Astrocyte (in vitro differentiated cells and primary cell): Measurements from ENCODE around the gene TCF7L2. TPM values are rescaled to one million over a fixed set of nuclear protein-coding genes. Genes with fewer than 3 reads are reported as not detected.
A peak's percentile ranks its signal among the peaks of the same experiment; 100 is the strongest.

Experiments used
- DNase-seq: peaks from one replicate; pipeline ENCODE4 v3.0.0-alpha.2; 2010; ENCODE audit warnings: low read depth
- FAIRE-seq: peaks from 2 replicates; lab custom pipeline; 2011; peaks lifted over from hg19 to GRCh38; lab: Jason Lieb, UNC
- H2AFZ ChIP-seq: 2 replicates; pipeline ENCODE4 v1.6.0; 2012; ENCODE audit warnings: low read depth, low read length, inconsistent platforms
- H3K27ac ChIP-seq: 2 replicates; pipeline ENCODE4 v1.5.1; 2011; ENCODE audit warnings: low read depth, low read length, inconsistent platforms
- H3K27me3 ChIP-seq: 2 replicates; pipeline ENCODE4 v1.6.0; 2011; ENCODE audit warnings: low read length, inconsistent platforms; ENCODE audit not compliant: insufficient read depth
- H3K36me3 ChIP-seq: 2 replicates; pipeline ENCODE4 v1.5.1; 2011; ENCODE audit warnings: low read length, inconsistent platforms; ENCODE audit not compliant: insufficient read depth
- H3K4me1 ChIP-seq: 2 replicates; pipeline ENCODE4 v1.5.1; 2011; ENCODE audit warnings: low read length, inconsistent platforms; ENCODE audit not compliant: insufficient read depth
- H3K4me2 ChIP-seq: 2 replicates; pipeline ENCODE4 v1.6.0; 2012; ENCODE audit warnings: low read length, inconsistent platforms
- H3K4me3 ChIP-seq: 2 replicates; pipeline ENCODE4 v1.5.1; 2011; ENCODE audit warnings: low read depth, mild to moderate bottlenecking, low read length, inconsistent platforms; ENCODE audit not compliant: insufficient read depth
- H3K79me2 ChIP-seq: 2 replicates; pipeline ENCODE4 v1.6.0; 2012; ENCODE audit warnings: mild to moderate bottlenecking, low read length, inconsistent platforms; ENCODE audit not compliant: insufficient read depth
- H3K9ac ChIP-seq: 2 replicates; pipeline ENCODE4 v1.6.0; 2012; ENCODE audit warnings: mild to moderate bottlenecking, low read length, inconsistent platforms
- H3K9me3 ChIP-seq: 2 replicates; pipeline ENCODE4 v1.5.1; 2012; ENCODE audit warnings: low read depth, mild to moderate bottlenecking, low read length, inconsistent platforms; ENCODE audit not compliant: insufficient read depth
- H4K20me1 ChIP-seq: 2 replicates; pipeline ENCODE4 v1.6.0; 2012; ENCODE audit warnings: low read length, inconsistent platforms; ENCODE audit not compliant: insufficient read depth
- H3K27ac Mint-ChIP-seq: one replicate; pipeline ENCODE4 v1.8.0; 2021; ENCODE audit warnings: mild to moderate bottlenecking, mixed read lengths; ENCODE audit not compliant: unreplicated experiment
- H3K27me3 Mint-ChIP-seq: one replicate; pipeline ENCODE4 v1.8.0; 2021; ENCODE audit warnings: low read depth, mixed read lengths; ENCODE audit not compliant: unreplicated experiment
- H3K36me3 Mint-ChIP-seq: one replicate; pipeline ENCODE4 v1.8.0; 2021; ENCODE audit warnings: low read depth, mixed read lengths; ENCODE audit not compliant: unreplicated experiment
- H3K4me1 Mint-ChIP-seq: one replicate; pipeline ENCODE4 v1.8.0; 2021; ENCODE audit warnings: low read depth, mixed read lengths; ENCODE audit not compliant: unreplicated experiment
- H3K4me3 Mint-ChIP-seq: one replicate; pipeline ENCODE4 v1.8.0; 2021; ENCODE audit warnings: mild to moderate bottlenecking, moderate library complexity, mixed read lengths; ENCODE audit not compliant: unreplicated experiment
- H3K9me3 Mint-ChIP-seq: one replicate; pipeline ENCODE4 v1.8.0; 2021; ENCODE audit warnings: mild to moderate bottlenecking, mixed read lengths; ENCODE audit not compliant: unreplicated experiment
- EZH2 ChIP-seq: IDR thresholded peaks from 2 replicates; pipeline ENCODE4 v1.6.1; 2012; ENCODE audit warnings: mild to moderate bottlenecking, low read length, inconsistent platforms; ENCODE audit not compliant: insufficient read depth
- total RNA-seq: library from RNA; stranded (reverse); gene quantifications from 2 replicates; pipeline ENCODE4 v1.2.1, GENCODE V29; 2021
- TF ChIP-seq, protein P1 (sequence below): IDR thresholded peaks from 2 replicates; pipeline ENCODE4 v1.5.1; 2011; ENCODE audit warnings: low read depth, mild to moderate bottlenecking, inconsistent platforms, low read length, moderate library complexity; ENCODE audit not compliant: insufficient read depth

Gene TCF7L2
- total RNA-seq, 1 donor from 2014 or later: 52.4 TPM

DNA sequence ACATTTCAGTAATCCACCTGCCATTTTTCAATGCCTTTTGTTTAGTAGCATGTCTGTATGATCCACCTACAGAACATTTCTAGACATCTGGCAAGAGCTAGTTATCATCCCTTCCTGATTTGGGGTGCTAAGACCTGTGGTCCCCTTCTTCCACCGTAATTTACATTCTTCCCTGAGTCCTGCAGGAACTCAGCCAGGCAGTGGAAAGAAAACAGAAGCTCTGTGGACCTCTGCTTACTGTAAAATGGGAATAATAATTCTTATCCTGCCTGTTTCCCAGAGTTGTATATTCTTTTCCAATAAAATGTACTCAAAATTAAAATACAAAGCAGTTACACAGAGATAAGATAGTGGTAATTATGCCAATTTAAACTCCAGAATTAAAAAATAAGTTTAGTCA, 126.9 kb downstream of the TCF7L2 start:
- H3K27ac ChIP-seq: no peak overlapping the region
- H3K4me1 ChIP-seq: peaks cover 23% of the 10 kb centered on the region
- Mint-ChIP-seq H3K4me1 (peaks cover 32% of the 10 kb centered on the region), H3K27ac (no peak overlapping the region), H3K9me3 (no peaks in the 10 kb centered on the region), H3K27me3 (no peaks in the 10 kb centered on the region), H3K36me3 (peaks cover 12% of the 10 kb centered on the region), H3K4me3 (no peak overlapping the region)
- no peak overlapping the region for H2AFZ ChIP-seq
- peaks cover 8% of the 10 kb centered on the region for H3K79me2 ChIP-seq
- no peak for TF ChIP-seq EZH2
- TF ChIP-seq, protein P1, sequence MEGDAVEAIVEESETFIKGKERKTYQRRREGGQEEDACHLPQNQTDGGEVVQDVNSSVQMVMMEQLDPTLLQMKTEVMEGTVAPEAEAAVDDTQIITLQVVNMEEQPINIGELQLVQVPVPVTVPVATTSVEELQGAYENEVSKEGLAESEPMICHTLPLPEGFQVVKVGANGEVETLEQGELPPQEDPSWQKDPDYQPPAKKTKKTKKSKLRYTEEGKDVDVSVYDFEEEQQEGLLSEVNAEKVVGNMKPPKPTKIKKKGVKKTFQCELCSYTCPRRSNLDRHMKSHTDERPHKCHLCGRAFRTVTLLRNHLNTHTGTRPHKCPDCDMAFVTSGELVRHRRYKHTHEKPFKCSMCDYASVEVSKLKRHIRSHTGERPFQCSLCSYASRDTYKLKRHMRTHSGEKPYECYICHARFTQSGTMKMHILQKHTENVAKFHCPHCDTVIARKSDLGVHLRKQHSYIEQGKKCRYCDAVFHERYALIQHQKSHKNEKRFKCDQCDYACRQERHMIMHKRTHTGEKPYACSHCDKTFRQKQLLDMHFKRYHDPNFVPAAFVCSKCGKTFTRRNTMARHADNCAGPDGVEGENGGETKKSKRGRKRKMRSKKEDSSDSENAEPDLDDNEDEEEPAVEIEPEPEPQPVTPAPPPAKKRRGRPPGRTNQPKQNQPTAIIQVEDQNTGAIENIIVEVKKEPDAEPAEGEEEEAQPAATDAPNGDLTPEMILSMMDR: no peak
- FAIRE-seq (peak; percentile 17), DNase-seq (no peak)
- no peaks in the 10 kb centered on the region for H3K36me3 ChIP-seq
- no peak overlapping the region for H3K9ac ChIP-seq
- H3K4me3 ChIP-seq: no peak overlapping the region
- H4K20me1 ChIP-seq: no peaks in the 10 kb centered on the region
- no peak overlapping the region for H3K4me2 ChIP-seq
- no peaks in the 10 kb centered on the region for H3K27me3 ChIP-seq
- H3K9me3 ChIP-seq: no peaks in the 10 kb centered on the region

DNA sequence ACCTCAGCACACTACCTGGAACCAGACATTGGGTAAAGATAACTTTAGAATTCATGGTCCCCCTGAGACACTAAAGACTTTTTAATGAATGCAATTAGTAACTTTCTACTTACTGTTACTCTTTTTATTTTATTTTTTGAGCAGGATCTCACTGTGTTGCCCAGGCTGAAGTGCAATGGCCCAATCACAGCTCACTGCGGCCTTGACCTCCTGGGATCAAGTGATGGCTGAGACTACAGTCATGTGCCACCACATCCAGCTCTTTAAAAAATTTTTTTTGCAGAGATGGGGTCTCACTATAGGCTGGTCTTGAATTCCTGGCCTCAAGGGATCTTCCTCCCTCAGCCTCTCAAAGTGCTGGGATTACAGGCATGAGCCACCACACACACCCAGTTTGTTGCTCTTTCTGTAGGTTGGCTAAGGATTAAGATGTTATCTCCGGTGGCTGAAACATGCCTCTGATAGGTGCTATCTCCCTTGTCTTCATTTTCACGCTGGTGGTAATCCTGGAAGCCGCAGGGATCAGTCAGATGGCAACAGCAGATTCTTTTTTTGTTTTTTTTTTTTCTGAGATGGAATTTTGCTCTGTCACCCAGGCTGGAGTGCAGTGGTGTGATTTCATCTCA, 128.3 kb downstream of the TCF7L2 start:
- Histone ChIP-seq H3K79me2 (peaks cover 12% of the 10 kb centered on the region), H3K27ac (no peak overlapping the region), H4K20me1 (no peaks in the 10 kb centered on the region), H3K9me3 (no peaks in the 10 kb centered on the region), H3K9ac (no peak overlapping the region), H2AFZ (no peak overlapping the region), H3K27me3 (no peaks in the 10 kb centered on the region), H3K36me3 (no peaks in the 10 kb centered on the region), H3K4me2 (no peak overlapping the region), H3K4me3 (no peak overlapping the region), H3K4me1 (peaks cover 13% of the 10 kb centered on the region)
- Mint-ChIP-seq H3K9me3 (no peaks in the 10 kb centered on the region), H3K4me1 (peaks cover 33% of the 10 kb centered on the region), H3K27ac (peak overlapping the region; percentile 47), H3K4me3 (no peak overlapping the region), H3K36me3 (peaks cover 12% of the 10 kb centered on the region), H3K27me3 (no peaks in the 10 kb centered on the region)
- no peak for TF ChIP-seq EZH2
- TF ChIP-seq, protein P1: no peak
- FAIRE-seq: no peak
- DNase-seq: no peak
